D721Med (cell line): ENCODE results near the gene CTNNBIP1.

Experiments
- DNase-seq: peaks from one replicate; pipeline ENCODE4 v3.0.0; 2011; ENCODE audit warnings: low spot score; ENCODE audit not compliant: insufficient read length
- FAIRE-seq: peaks from 2 replicates; lab custom pipeline; 2011; peaks lifted over from hg19 to GRCh38; lab: Jason Lieb, UNC
- CTCF ChIP-seq: IDR thresholded peaks from 2 replicates; pipeline ENCODE4 v1.5.1; 2012; ENCODE audit warnings: mild to moderate bottlenecking, control low read depth; ENCODE audit not compliant: insufficient read depth; ENCODE audit errors: missing control alignments

CTNNBIP1 gene

GRCh38 chr1:9852410-9853248 lies 57.4 kb downstream of the CTNNBIP1 start:
- DNase-seq (peak; percentile 36), FAIRE-seq (no peak)
- TF ChIP-seq CTCF = no peak

GRCh38 chr1:9852004-9852403 lies 58.1 kb downstream of the CTNNBIP1 start:
- DNase-seq (no peak), FAIRE-seq (no peak)
- TF ChIP-seq CTCF = no peak

- DNase-seq = no peak
- FAIRE-seq = no peak
- TF ChIP-seq CTCF = no peak
These were observed 59.5 kb downstream of the CTNNBIP1 start for GRCh38 chr1:9850442-9851162.

- DNase-seq = no peak
- no peak for TF ChIP-seq CTCF
- FAIRE-seq = no peak
These were observed 60.2 kb downstream of the CTNNBIP1 start for GRCh38 chr1:9849691-9850441.

- no peak for FAIRE-seq
- no peak for TF ChIP-seq CTCF
- no peak for DNase-seq
These were observed 62.0 kb downstream of the CTNNBIP1 start for GRCh38 chr1:9848022-9848421.

GRCh38 chr1:9847269-9847668 lies 62.8 kb downstream of the CTNNBIP1 start:
- DNase-seq (no peak), FAIRE-seq (no peak)
- no peak for TF ChIP-seq CTCF
